Hepatic stellate cell (primary cell): ENCODE data around the gene DNAJB14.
A peak's percentile ranks its signal among the peaks of the same experiment; 100 is the strongest.

Source experiments
- DNase-seq: peaks from one replicate; pipeline ENCODE4 v3.0.0; 2011; ENCODE audit warnings: low spot score

The DNAJB14 gene

DNA sequence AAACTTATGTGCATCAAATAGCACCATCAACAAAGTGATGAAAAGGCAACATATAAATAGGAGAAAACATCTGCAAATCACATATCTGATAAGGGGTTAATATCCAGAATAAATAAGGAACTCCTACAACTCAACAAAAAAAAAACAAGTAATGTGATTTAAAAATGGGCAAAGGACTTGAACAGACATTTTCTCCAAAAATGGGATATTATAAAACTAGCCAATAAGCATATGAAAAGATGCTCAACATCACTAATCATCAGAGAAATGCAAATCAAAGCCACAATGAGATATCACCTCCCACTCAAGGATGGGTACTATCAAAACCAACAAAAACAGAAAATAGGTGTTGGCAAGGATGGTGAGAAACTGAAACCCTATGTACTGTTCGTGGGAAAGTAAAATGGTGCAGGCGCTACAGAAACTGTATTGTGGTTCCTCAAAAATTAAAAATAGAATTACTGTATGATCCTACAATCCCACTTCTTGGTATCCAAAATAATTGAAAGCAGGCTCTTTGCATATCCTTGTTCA, 2.4 kb downstream of the DNAJB14 start:
- no peak for DNase-seq

DNA sequence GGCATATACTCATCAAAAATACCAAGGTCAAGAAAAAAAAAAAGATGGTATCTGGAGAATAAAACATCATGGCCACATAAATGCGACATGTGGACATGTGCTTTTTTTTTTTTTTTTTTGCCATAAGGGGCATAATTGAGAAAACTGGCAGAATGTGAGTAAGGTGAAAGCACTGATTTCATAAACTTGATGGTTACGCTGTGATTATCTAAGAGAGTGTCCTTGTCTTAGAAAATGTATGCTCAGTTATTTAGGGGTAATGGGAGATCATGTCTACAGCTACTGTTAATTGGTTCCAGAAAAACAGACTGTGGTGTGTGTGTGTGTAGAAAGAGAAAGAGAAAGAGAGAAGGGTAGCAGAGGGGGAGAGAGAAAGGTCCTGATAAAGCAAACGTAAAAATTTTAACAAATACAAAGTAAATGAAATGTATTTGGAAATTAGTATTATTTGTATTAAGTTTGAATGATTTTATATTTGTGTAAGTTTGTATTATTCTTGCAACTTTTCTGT, 8.1 kb downstream of the DNAJB14 start:
- no peak for DNase-seq

DNA sequence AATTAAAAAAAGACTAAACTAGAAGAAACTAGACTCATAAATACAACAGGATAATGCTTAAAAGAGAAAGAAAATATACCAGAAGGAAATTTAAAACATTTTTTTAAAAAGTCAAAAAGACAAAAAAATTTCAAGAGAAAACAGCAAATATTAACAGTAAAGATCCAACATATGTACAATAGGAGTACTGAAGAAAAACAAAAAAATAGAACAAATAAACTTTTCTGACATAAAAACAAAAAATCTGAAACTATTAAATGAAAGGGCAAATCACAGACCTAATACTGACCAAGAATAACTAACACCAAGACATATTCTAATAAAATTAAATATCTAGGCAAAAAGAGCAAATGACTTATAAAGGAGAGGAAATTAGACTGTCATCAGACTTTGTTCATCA, 11.5 kb downstream of the DNAJB14 start:
- DNase-seq, result no peak

DNA sequence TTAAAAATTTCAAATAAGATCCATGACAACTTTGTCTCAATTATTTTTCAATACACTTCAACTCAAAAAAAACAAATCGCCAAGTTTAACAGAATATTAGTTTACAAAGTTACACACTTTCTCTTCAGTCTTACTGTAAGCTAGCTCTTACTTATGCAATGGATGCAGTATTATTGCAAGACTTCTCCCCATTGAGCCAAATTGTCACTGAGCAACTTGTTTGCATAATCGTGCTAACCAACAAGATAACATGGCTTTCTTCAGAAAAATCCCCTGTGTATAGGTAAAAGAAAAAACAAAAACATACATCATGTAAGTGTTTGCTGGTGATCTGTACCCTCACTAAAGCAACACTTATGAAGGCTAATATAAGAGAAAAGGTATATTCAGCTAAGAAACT, 18.9 kb downstream of the DNAJB14 start:
- DNase-seq, result no peak

DNA sequence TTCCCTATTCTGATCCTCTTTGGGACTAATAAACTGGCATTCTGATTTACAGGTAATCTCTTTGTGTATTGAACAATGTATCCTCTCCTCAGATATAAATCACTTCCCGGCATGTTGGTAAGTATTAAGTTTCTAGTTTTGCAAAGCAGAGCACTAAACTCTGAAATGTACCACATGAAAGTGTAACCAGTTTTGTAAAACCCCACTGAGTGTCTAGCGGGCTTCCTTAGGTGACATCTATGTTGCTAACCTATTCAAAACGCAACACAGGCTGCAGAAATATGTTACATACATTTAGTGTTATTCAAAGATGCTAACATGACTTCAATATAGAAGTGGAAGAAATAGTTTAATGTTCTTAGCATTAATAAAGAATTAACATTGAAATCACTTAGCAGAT, 25.2 kb downstream of the DNAJB14 start:
- DNase-seq, result no peak

DNA sequence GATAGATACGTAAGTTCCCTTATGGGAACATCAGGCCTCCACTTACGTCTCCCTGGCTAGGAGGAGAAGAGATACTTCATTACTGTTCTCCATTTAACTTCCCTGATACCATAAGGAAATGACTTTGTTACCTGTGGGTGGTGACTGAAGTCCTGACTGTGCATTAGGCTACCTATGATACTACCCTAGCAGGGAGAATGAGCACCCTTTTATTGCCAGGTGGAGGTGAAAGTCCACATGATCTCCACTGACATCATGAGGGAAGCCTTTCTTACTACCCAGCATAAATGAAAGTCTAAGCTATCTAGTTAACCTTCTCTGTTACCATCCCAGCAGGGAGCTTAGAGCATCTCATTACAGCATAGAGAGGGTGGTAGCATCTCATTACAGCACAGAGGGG, 27.8 kb downstream of the DNAJB14 start:
- DNase-seq, result no peak

DNA sequence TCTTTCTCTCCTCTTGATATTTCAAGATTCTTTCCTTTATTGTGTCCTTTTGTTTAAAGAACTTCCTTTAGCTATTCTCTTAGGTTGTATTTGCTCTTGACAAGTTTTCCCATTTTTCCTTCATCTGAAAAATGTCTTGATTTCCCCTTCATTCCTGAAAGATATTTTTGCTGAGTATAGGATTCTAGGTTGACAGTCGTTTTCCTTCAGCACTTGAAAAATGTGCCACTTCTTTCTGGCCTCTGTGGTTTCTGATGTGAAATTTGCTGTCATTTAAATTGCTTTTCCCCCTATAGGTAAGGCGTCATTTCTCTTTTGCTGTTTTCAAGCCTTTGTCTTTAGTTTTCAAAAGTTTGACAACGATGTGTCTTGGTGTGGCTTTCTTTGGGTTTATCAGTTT, 28.8 kb downstream of the DNAJB14 start:
- no peak for DNase-seq

DNA sequence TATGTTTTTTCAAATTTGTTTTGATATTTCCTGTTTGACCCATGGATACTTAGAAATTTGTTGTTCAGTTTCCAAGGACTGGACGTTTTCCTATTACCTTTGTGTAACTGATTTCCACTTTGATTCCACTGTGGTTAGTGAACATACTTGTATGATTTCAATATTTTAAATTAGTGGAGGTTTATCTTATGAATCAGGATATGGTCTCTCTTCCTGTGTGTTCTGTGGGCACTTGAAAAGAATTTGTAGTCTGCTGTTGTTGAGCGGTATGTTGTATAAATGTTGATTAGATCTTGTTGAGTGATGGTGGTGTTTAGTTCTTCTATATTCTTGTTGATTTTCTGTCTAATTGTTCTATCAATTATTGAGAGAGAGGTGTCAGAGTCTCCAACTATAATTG, 31.0 kb downstream of the DNAJB14 start:
- DNase-seq, result no peak

DNA sequence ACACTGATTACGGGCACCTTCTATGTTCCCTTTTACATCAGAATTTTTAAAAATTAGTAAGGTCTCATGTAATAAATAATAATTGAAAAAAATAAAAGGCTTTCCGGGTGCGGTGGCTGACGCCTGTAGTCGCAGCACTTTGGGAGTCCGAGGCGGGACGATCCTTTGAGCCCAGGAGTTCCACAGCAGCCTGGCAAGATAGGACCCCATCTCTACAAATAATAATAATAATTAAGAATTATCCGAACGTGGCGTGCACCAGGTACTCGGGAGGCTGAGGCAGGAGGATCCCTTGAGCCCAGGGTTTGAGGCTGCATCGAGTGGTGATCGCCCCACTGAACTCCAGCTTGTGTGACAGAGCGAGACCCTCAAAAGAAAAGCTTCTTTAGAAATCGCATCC, 51.4 kb downstream of the DNAJB14 start:
- DNase-seq, result no peak

DNA sequence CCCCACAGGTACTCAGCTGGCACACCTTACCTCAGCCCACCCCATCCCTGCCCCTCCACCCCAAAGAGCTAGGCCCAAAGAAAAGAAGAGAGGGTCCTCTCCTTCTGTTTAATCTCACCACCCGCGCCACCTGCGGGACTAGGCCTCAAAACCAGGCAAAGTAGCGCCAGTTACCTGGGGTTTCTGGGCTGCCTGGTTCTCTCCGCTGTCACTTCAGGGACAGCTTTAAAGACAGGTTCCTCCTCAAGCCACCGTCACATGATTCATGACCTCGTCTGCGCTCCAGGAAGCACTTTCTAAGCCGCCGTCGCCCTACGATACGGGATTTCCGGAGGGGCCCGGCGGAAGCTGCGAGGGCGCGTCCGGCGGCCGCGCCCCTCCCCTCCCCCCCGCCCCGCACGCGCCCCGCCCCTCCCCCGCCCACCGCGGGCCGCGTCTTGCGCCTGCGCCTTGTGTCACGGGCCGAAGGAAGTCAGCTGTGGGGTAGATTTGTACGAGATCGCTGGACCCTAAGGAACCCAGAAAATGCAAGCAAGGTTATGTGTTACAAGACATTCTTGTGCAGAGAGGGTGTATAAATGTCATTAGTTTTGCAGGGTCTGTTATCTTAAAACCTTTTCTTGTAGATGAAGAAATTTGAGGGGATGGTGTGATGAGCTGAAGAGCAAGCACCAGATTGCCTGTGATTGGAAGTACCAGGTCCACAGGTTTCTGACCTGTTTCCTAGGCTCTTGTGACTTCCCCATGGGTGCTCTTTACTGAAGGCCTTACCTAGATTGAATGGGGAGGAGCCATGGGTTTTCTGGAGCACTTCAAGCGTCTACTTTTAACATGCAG, 52.0 kb downstream of the DNAJB14 start, which contains the start of gene LAMTOR3:
Gene LAMTOR3, minus strand, starts transcription at position 267 of the 837 bp plus-strand sequence. CDS start 464 bp downstream, outside the sequence.
- DNase-seq, result peak; percentile 85

DNA sequence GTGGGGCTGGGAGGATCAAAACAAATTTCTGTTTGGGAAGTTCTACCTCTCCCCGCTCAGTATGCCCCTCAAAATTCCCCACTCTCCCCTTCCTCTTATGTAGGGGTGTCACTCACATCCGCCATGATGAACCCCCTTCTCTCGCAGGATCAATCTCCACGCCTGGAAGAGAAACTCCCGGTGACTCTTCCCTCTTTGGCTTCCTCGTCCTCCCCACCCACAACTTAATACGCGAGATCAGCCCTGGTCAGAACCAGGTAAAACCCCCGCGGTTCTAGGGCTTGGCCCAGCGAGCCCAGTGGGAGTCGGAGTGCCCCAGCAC, 52.6 kb downstream of the DNAJB14 start:
- DNase-seq, result no peak

DNA sequence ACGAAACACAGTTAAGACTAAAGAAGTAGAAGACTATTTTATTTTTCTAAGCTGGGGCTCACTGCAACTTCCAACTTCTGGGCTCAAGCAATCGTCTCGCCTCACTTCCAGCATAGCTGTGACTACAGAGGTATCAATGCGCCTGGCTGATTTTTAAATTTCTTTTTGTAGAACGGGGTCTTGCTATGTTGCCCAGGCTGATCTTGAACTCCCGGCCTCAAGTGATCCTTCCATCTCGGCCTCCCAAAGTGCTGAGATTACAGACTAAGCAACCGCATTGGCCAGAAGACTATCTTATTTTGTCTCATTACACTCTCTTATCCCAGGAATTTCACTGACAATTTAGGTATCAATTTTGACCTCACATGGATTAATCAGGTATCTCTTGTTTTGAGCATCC, 53.4 kb downstream of the DNAJB14 start:
- no peak for DNase-seq

DNA sequence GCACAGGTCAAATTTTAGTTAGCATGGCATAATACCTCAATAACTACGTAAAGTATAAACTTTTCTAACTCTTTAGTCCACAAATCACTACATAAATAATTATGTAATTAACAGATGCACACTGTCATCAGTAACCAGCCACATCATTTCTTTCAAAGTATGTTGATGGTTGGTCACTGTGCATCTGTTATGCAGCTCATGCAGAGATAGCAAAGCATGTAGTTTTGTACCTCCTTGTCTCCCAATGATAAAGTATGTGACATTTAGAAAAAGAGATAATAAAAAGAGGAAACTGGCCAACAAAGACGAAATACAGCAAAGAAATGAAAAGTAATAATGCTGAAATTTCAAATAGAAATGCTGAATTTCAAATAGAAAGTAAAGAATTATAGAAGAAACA, 55.1 kb downstream of the DNAJB14 start:
- no peak for DNase-seq

DNA sequence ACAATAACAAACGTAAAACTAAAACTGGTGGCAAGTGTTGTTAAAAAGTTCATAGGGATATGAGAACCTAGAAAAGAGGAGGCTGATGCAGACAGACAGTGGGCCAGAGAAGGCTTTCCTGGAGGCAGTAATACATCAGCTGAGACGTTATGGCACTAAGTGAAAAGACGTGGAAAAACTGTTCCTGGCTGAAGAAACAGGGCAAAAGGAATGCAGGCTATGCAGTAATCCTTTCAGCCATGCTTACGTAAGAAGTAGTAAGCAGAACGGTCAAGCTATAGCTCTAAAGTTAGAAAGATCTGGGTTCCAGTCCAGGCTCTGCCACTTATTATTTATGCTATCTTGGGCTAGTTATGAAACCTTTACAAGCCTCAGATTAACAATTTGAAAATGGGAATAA, 58.6 kb downstream of the DNAJB14 start:
- DNase-seq, result no peak

DNA sequence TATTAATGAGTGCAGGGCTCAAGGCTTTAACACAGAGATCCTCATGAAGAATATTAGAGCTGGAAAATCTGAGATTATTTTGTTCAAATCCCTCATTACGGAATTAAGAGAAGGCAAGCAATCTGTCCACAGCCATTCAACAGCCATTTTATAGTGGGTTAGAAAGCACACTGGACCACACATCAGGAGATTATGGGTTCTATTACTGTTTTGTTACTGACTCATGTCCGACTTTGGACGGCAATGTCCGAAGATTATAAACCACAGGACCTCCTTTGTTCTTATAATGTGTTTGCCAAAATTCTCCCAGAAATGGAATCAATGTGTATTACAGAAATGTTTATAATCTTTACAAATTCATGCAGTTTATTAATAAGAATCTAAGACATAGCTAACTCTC, 60.3 kb downstream of the DNAJB14 start:
- DNase-seq, result no peak

DNA sequence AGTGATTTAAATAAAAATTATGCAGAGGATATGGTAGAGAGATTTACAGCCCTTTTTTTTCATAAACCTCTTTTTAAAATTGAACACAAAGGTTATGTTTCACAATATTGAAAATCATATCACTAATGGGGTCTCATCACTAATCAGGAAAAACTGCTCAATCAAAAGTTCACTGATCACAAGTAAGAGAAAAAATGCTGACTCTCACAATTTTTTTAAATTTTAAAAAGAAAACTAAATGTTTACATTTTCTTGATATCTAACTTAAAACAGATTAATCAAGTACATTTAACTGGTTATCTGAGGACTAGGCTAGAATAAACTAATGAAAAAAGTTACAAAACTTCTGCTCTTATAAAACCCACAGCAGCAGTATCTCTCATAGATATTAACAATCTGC, 60.7 kb downstream of the DNAJB14 start:
- no peak for DNase-seq

DNA sequence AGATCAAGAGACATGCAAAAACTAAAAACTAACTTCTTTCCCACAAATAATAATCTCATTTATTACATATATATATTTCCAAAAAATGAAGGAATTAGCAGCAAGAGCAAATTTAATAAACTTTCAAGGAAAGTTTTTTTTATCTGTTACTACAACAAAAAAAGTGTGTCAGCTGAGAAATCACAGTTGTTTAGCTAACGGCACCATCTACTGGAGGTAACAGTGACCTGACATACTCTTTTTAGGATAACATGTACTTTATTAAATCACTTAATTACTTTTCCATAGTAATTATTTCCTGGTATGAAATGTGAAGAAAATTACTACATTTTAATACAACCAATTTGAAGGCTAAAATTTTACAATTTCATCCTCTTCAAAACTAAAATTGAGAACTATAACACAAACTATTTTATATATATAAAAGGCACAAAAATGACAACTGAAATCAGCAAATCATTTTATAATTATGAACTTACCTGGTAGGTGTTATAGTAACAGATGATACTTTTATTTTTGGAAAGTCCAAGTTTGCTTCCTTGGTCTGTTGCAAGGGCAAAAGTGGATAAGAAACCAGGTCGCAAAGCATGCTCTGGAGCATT, 61.3 kb downstream of the DNAJB14 start:
- no peak for DNase-seq

DNA sequence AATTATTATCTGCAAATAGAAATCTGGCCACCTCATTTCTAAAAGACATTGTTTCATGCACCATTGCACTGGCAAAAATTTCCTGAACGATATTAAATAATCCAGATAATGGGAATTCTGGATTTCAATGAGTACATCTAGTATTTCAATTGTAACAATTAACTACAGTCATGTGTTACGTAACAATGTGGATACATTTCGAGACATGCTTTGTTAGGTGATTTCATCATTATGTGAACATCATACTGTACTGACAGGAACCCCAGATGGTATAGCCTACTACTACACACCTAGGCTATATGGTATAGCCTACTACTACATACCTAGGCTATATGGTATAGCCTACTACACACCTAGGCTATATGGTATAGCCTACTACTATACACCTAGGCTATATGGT, 67.0 kb downstream of the DNAJB14 start:
- DNase-seq, result no peak

DNA sequence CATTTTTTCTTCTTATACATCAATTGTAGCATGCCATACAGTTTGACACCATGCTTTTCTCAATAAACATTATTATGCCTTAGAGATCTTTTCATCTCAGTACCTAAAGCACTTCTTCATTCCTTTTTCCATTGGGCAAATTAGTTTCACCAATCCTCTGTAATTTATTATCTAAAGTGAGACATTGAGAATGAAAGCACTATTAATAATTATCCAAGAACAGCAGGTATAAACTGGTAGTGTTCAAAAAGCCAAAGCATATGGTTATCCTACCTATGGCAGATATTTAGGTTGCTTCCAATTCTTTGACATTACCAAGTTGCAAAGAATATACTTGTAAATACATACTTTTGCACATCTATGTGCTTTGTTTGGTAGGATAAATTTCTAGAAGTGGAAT, 67.8 kb downstream of the DNAJB14 start:
- no peak for DNase-seq

DNA sequence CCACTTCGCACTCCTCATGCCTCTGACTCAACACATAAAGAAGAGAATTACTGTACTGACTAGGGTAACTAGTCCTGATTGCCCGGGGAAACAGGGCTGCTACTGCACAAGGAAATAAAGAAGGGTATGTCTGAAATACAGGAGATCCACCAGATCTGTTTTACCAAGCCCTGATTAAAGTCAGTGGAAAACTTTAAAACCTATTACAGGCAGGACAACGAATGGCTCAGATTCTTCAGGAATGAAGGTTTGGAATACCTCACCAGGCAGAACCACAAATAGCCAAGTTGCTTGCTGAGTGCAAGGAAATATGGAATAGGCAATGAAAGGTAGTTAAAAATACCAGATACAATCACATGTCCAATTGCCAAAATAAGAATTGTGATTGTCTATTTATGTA, 69.5 kb downstream of the DNAJB14 start:
- no peak for DNase-seq

DNA sequence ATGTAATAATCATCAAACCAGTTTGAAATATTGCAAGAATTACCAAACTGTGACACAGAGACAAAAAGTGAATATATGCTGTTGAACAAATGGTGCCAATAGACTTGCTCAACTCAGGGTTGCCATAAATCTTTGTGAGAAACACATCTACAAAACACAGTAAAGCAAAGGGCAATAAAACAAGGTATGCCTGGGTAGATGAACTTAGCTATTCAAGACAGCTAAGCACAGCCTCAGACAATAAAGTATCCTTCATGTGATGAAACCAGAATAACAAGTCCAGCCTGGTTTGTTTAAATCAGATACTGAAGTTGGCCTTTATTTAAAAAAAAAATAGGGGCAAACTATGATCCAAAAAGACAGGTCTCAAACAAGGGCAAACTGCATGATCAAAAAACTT, 71.3 kb downstream of the DNAJB14 start:
- DNase-seq, result no peak

DNA sequence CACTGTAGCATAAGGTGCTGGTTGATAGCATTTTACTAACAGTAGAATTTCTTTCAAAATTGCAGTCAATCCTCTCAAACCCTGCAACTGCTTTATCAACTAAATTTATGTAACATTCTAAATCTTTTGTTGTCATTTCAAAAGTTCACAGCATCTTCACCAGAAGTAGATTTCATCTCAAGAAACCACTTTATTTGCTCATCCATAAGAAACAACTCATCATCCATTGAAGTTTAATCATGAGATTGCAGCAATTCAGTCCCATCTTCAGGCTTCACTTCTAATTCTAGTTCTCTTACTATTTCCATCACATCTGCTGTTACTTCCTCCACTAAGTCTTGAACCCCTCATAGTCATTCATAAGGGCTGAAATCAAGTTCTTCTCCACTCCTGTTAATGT, 73.8 kb downstream of the DNAJB14 start:
- DNase-seq, result no peak

DNA sequence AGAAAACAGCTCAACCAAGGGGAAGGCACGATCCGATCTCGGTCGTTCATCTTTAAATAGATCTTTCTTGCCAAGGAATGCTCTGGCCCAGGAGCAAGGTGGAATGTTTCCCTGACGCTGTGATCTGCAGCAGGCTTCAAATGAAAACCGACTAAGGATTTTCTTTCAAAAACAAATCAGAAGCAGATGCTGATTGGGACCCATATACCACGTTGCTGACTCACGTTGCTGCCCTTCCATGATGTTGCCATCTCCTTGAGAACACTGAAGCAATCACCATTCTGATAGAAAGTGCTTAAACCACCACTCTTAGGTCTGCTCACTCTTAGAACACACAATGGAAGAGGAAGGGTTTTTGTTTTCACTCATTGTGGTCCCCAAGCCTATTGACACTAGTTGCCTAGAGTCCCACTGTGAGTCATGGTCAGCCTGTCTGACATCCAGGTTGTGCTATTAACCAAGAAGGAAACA, 78.3 kb downstream of the DNAJB14 start:
- DNase-seq, result no peak
